Superior temporal gyrus (tissue), 1 donor: ENCODE measurements around the gene NEDD9.

ENCODE experiments used
- DNase-seq: peaks from one replicate; pipeline ENCODE4 v3.0.0-alpha.2; 2016; ENCODE audit errors: extremely low spot score

Gene NEDD9, protein sequence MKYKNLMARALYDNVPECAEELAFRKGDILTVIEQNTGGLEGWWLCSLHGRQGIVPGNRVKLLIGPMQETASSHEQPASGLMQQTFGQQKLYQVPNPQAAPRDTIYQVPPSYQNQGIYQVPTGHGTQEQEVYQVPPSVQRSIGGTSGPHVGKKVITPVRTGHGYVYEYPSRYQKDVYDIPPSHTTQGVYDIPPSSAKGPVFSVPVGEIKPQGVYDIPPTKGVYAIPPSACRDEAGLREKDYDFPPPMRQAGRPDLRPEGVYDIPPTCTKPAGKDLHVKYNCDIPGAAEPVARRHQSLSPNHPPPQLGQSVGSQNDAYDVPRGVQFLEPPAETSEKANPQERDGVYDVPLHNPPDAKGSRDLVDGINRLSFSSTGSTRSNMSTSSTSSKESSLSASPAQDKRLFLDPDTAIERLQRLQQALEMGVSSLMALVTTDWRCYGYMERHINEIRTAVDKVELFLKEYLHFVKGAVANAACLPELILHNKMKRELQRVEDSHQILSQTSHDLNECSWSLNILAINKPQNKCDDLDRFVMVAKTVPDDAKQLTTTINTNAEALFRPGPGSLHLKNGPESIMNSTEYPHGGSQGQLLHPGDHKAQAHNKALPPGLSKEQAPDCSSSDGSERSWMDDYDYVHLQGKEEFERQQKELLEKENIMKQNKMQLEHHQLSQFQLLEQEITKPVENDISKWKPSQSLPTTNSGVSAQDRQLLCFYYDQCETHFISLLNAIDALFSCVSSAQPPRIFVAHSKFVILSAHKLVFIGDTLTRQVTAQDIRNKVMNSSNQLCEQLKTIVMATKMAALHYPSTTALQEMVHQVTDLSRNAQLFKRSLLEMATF

DNA sequence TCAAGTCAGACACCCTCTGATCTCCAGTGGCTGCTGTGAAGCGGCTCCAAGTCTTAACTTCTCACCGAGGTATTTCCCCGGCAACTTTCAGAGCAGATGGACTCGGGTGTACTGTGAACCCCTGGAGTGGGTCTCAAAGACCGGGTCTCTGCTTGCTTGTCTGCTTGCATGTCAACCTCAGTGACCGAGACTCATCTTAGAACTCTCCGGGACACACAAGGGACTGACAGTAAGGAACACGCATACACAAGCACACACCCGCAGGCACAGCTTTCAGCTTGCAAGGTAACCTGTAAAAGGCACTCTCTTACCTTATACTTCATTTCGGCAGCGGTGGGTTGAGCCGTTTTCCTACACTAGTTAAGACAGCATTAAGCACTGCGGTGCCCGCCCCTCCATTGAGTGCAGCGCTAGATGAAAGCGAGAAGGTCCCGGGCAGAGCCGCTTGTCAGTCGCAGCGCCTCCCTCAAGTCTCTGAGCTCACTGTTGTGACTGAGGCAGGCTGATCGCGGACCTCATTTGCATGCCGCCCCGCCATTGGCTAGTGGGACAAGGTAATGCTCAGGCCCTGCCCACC, at the start of gene NEDD9:
TSS of gene NEDD9 (minus strand) at position 476 of the 577 bp plus-strand sequence. CDS start at position 323, 153 bp downstream.
- peak; percentile 92 for DNase-seq

DNA sequence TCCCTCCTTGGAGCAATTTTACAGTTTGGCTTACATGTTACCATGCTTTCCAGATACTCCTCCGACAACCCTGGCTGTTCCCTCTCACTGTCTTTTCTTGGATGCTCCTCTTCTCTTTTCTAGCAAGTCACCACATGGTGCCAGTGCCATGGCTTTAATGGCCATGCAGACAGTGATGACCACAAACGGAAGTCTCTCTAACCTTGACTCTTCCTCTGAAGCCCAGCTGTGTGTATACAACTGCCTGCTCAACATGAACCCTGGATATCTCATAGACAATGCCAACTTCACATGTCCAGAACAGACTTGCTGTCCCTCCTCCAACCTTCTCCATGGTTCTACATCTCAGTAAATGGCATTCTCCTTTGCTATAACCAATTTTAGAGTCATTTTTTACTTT, 49.8 kb upstream of the NEDD9 start:
- no peak for DNase-seq

DNA sequence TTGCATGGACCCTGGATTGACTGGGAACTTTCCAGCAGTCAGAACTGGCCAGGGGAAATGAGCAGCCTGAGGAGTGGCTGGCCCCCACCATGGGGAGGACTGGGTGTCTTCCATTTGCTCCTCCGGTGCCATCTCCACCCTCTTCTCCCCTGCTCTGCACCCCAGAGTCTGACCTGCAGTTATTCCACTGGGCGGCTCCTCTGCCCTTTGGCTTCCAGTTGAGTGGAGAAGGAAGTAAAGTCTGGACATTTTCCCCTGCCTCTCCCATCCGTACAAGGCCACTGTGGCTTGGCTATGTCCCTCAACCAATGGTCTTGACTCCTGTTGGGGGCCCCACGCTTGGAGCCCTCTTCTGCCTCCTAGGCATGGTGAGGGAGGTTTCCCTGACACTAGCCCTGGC, 47.9 kb upstream of the NEDD9 start:
- no peak for DNase-seq

DNA sequence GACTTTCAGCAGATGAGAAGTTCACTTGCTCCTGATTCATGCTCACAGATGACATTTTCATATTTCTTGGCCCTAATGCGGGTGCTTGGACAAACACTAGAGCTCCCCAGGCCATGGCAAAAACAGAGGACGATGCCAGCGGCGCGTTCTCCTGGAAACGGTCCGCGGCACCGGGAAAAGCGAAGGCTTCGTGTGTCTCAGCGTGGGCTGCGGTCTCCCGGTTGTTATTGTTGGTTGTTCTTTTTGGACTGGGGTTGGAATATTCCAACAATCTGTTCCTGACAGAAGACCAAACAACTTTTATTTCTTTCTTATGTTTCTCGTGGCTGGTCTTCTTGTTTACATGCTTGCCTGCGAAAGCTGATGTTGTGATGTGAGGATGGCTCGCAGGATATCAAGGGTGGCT, 46.8 kb upstream of the NEDD9 start:
- no peak for DNase-seq

DNA sequence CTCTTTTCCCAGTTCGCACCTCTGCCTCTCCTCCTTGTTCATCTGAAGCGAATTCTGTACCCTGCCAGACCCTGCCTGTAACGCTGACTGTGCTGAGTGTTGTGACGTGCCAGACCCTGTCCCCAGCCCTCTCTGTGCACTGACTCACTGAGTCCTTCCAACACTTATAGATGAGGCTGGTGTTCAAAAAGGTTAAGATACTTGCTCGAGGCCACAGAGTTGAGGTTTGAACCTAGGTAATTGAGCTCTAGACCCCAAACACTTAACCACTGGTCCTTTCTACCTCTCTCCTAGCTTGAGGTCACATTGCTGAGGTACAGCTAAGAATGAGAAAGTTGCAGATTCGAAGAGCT, 45.7 kb upstream of the NEDD9 start:
- no peak for DNase-seq

DNA sequence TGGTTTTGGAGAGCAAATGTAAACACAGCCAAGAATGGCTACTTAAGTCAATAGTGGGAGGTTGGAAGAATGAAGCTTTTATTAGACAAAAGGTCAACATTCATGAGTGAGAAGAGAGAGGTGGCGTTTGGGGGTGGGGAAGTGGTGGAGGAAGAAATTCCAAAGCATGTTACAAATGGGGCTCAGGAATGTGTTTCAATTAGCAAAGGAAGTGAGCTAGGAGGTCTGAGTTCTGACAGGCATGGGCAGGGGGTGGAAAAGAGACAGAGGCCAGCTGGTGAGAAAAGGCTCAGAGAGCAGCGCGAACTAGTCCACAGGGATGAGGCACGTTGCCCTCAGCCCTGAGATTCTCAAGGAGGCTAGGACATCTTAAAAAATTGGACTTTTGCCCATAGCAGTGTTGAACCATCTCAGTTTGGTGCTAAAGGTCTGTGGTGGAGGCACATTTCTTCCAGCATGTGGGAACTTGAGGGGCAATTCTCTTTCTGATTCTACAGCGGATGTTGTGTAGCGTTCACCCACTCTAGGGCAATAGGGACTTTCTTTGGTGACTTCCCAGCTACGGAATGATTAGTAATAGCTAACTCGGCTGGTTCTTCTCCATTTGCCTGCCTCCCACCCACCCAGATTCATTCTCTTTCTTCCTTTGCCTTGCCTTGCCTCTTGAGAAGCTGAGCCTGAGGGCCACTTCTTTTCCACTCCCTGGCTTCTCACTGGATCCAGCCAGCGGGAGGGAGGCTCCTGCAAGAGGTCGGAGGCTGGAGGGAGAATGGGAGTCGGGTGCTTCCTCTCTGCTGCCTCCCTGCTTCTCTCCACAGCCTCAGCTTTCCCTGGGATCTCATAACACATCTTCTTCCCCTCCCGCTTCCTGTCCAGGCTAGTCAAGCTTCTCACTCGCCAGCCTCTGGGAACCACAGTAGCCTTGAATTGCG, 45.1 kb upstream of the NEDD9 start:
- DNase-seq = no peak

DNA sequence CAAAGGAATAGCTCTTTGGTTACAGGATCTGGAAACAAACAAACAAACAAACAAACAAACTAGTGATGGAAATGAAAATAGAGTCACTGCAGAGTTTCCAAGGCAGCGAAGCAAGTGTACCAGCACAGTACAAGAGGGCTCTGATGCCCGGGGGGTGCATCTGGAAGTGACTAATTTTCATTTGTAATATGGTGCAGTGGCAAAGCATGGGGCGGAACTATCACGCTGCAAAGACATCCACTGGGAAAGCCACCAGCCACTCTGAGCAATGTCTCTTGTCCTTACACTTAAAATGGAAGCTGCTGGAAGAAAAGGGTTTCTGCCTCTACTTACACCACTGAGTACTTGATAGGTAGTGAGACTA, 44.4 kb upstream of the NEDD9 start:
- no peak for DNase-seq

DNA sequence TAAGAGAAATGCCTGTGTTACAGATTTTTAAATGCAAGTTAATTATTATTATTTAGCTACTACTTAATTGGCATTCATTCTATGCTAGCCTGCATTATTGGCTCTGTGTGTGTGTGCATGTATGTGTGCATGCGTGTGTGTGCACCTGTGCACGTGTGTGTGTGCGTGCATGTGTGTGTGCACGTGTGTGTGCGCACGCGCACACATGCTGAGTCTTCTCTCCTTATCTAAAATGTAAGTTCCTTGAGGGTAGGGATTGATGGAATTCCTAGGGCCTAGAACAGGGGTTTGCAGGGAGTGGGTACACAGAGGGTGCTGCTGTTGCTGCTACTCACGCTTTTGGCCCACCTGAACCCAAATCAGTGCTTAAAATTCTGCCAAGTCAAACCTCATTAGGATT, 43.8 kb upstream of the NEDD9 start:
- DNase-seq = no peak

DNA sequence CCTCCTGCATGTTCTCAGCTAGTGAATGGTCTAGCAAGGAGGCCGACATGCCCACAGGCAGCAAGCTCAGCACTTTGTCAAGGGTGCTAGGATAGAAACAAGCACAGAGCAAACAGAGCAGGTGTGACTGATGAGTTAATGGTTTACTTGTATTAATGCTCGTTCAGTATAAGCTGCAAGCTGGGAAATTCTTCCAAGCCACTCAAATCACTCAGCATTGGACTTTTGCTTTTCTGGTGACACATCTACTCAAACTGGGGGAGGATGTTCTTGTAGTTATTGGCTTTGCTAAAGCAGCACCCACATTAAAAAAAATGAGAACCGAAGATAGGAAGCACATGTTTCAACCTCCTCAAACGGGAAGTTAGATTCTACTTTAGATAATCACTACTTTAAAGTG, 43.1 kb upstream of the NEDD9 start:
- DNase-seq = peak; percentile 21

DNA sequence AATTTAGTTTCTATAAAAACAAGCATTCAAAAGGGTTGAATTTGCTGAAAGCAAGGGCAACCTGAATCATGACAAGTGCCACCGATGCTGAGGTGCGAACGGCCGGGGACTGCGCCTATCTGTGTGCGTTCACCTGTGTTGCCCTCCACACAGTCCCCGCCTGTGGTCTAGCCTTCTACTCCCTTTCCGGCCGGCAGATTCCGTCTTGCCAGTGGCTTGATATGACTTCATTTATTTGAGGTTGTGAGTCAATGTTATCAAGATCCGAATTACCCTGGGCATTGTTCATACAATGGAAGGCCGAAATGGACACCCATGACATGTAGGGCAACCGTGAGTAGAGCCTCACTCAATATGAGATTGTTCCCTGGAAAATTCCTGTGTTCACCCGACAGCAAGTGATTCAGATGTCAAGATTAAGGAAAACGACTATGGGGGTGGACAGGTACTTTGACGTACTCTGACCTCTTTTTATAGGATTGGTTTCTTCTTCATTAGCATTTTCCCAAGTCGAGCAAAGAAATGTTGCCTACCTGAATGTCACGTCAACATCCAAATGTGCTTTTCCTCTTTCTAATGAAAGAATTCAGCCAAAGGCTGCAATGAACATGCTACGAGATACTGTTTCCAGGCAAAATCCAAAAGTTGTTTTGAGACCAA, 41.1 kb upstream of the NEDD9 start:
- no peak for DNase-seq

DNA sequence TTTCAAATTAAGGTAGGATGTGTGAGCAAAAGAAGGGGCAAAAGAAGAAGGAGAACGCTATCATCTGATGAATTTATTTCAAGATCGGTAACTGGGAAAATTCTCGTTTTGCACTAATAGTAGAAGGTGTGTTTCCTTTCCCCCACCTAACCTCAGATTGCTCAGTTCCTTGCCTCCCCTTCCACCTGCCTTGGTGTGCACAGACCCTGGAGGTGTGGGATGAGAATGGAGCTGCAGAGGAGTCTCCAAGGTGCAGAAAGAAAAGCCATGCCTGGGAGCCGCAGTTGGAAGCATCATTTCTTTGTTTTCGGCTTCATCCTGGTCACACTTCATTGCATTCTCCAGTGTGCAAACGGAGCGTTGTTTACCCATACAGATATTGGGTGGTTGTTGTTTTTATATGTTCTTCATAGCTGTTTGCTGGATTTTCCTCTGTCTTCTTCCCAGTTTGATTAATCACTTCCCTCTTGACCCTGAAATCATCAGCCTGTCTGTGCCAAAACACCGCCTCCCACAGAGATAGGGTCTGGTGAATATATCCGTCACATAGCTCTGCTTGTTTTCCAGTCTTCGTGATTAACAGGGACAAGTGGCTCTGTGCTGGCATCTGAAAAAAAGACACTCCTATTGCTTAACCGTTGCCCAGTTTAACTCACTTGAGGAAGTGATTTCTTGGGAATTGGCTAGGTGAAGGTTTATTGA, 40.2 kb upstream of the NEDD9 start:
- DNase-seq = no peak

DNA sequence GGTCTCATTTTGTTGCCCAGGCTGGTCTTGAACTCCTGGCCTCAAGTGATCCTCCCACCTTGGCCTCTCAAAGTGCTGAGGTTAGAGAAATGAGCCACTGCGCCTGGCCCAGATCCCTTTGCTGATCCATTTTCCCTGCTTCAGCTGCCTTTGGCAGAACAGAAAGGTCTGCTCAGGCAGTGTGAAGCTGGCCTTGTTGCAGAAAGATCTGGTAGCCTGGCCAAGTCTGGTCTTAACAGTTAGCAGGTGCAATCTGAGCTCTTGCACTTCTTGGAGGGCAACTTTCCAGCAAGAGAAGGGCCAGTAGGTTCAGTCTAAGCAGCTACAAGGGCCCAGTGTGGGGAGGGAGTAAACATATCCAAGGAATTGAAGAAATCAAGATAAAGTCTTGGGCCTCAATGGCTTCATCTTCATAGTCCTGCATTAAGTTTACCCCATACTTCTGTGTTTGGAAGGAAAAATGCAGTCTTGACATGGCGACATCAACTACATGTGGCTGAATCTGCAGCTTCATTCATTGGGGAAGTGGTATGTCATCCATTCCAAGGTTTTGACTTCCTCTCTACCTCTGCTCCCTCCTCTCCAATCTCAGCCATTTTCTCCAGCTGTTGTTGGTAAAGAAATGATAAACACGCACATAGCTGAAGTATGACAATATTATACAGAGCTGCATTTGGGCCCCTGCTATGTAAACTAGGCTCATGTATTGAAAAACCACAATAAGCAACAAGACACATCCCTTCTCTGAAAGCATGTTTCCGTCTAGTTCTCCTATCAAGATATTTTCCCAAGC, 39.0 kb upstream of the NEDD9 start:
- DNase-seq = no peak

DNA sequence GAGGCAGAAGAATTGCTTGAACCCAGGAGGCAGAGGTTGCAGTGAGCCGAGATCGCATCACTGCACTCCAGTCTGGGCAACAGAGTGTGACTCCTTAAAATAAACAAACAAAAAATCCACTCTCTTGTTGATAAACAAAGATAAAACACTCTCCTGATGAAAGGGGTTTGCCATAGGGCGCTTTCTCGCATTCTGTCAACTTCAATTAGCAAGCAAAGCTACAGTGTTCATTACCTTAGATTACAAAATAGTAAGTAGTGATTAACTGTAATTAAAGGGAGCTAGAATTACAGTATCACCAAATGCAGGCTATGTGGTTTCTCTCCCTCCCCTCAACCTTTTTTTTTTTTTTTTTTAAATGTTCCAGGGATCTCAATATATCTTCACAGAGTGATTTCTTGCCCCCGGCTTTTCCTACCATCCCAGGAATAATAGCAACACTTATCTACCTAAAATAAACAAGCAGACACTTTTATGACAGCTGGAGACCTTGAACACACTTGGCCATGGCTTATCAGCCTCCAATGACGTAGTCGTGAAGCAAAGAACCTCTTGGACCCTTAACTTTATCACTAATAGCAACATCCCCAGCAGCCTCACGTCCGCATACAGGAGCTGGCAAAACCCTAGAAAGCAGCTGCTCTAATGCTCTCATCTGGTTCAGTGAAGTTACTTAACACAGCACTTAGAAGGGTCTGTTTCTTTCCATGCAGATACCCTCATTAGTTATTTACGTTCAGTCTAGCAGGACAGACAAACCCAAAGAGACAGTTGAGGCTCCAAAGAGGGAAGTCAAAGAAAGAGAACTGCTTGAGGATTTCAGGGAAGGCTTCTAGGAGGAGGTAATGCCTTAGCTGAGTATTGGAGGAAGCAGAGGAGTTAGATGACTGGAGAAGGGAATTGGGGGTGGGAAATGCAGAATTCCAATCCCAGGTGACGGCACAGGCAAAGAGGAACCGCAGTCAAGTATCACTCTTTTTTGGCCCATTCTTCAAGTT, 37.9 kb upstream of the NEDD9 start:
- no peak for DNase-seq

DNA sequence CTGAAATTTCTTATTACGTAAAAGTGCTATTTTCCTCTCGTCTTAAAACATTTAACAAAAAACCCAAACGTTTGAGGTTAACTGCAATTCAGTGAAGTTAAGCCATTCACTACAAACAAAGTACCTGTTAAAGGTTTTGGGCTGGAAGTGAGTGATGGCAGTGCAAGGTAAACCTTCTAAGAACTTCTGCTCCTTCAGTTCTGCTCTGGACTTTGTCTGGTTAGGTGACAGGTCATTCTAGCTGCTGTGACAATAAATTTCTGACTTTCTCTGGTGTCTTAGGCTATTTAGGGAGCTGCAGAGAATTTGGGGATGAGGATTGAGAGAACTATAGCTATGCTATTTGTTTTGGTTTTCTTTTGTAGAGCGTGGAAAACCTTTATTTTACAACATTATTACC, 36.5 kb upstream of the NEDD9 start:
- DNase-seq = no peak

DNA sequence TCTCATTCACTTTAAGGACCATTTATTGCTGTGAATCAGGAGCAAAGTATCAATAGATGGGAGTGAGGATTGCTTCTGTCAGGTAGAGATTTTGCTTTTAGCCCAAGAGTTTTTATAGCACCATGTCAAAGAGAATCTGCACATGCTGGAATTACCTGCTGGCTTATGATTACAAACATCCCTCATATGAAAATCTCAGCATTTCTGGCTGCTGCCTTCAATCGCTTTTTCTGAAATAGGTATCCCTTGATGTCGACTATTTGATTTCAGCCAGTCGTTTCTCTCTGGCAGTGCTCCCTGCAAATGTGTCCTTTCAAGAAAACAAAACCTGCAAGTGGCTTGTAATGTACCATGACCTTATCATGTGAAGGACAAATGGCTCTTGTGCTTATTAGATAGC, 34.5 kb upstream of the NEDD9 start:
- DNase-seq = no peak

DNA sequence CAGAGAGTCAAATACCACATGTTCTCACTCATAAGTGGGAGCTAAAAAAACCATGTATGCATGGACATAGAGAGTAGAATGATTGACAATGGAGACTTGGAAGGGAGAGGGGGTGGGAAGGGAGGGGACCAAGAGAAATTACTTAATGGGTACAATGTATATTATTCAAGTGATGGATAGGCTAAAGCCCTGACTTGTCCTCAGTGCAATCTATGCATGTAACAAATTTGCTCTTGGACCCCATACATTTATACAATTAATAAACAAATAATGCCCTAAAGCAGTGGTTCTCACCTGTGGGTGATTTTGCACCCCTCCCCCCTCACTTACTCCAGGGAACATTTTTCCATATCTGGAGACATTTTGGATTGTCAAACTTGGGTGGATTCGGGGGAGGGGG, 33.5 kb upstream of the NEDD9 start:
- no peak for DNase-seq

DNA sequence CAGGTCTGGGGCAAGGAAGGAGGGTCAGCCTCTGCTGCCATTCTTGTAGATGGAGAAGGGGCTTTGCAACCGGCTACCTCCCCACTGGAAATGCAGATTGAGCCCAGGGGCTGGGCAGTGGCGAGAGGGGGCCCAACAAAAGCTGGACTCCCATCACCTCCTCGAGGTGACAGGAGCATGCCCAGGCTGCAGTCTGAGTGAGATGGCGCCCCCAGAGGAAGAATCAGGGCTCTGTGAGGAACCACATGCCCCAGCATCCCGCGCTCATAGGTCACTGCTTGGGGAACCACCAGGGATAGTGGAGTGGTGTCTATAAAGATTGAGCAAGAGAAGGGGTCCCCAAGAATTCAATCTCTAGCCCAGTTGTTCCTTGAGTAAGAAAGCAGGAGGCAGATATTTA, 31.6 kb upstream of the NEDD9 start:
- DNase-seq = no peak

DNA sequence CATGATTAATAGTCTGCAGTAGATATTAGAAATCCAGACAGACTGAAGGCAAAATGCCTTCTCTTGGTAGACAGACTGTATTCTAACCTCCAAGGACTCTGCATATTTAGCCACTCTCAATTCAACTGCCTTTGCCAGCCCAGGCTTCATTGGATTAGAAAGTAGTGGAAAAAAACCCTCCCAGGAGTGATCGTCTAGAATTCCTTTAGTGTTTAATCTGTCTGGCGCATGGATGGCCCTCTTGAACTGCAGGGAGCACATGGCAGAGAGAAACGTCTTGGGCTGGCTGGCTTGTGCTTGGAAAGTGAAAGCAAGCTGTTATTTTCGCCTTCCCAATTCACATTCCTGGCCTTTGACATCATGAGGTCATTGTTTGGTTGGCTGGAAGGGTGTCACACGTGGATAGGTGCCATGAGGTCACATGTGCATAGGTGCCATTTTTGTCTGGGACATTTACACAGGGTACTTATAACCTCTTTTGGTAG, 30.9 kb upstream of the NEDD9 start:
- DNase-seq = no peak
